T1000 (cell line): ENCODE data around the gene CEL.
A peak's percentile ranks its signal among the peaks of the same experiment; 100 is the strongest.

ENCODE experiments used
- DNase-seq: peaks from one replicate; lab custom pipeline; 2025; ENCODE audit warnings: mixed read lengths; lab: John Stamatoyannopoulos, UW

CEL gene

GRCh38 chr9:133103987-133104505, 42.3 kb downstream of the CEL start:
- DNase-seq = no peak

GRCh38 chr9:133104718-133105460, 43.1 kb downstream of the CEL start:
- no peak for DNase-seq

GRCh38 chr9:133105461-133105770, 43.6 kb downstream of the CEL start:
- DNase-seq = no peak

- no peak for DNase-seq
These were observed 44.9 kb downstream of the CEL start for GRCh38 chr9:133106511-133107244.

GRCh38 chr9:133107245-133107722, 45.5 kb downstream of the CEL start:
- no peak for DNase-seq

- DNase-seq = no peak
These were observed 46.4 kb downstream of the CEL start for GRCh38 chr9:133107961-133108793.

GRCh38 chr9:133108794-133109641, 47.2 kb downstream of the CEL start:
- DNase-seq = no peak

GRCh38 chr9:133109931-133110650, 48.3 kb downstream of the CEL start:
- no peak for DNase-seq

GRCh38 chr9:133111808-133112662, 50.3 kb downstream of the CEL start:
- no peak for DNase-seq

GRCh38 chr9:133112663-133113026, 50.9 kb downstream of the CEL start:
- DNase-seq = no peak

GRCh38 chr9:133113163-133113948, 51.6 kb downstream of the CEL start:
- DNase-seq = no peak

GRCh38 chr9:133113949-133114885, 52.4 kb downstream of the CEL start:
- peak; percentile 37 for DNase-seq

GRCh38 chr9:133114886-133115603, 53.3 kb downstream of the CEL start:
- no peak for DNase-seq

- DNase-seq = peak; percentile 45
These were observed 54.0 kb downstream of the CEL start for GRCh38 chr9:133115604-133116345.

- no peak for DNase-seq
These were observed 54.8 kb downstream of the CEL start for GRCh38 chr9:133116346-133117231.
